GM18867 (cell line): ENCODE data around the gene IGSF11.
"Not testable (repeated sequence)": the region's sequence is repeated elsewhere in the genome, so short reads cannot be mapped to it uniquely, and the experiment has no call there.

Experiments used
- ATAC-seq: cut with Tn5 transposase; IDR thresholded peaks from one replicate; pipeline ENCODE4 v1.9.1; 2021; ENCODE audit warnings: mild to moderate bottlenecking, moderate library complexity; ENCODE audit not compliant: unreplicated experiment

The IGSF11 gene

GRCh38 chr3:118990823-118991560 is 43.7 kb downstream of the IGSF11 start:
- no peak for ATAC-seq

DNA sequence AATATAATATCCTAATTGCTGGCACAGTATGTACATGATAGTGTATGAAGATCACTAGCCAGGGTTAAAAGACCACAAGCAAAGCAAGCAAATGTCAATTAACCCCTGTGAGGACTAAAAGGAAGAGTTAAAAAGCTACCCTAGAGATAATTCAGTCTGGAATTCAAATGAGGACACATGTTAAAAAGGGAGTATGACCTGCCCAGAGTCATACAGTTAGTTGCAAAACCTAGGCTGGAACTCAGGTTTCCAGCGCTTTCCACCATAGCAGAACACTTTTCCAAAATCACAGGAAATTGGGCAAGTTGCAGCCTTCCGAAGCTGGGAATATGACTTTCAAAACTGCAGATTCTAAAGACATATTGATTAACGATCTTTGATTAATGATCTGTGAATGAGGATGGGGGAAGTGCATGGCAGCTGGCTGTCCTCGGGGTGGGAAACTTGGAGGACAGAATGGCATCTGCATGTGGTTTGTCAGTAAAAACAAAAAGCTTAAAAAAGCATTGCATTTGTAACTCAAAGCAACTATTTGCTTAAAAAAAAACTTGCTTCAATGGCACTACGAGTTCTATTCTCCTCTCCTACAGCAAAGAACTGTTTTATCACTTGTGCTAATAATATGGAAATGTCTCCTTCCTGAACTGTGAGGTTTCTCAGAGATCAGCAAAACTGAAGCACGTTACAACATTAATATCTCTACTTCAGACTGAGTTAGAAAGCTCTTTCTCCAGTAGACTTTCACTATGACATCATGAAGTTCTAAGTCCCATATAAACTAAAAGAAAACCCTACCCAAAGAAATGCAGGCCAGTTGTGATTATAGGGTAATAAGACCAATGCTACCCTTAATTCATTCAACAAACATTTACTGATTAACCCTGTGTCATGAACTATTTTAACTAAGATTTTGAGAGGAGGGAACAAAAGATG is 46.2 kb downstream of the IGSF11 start:
- no peak for ATAC-seq

DNA sequence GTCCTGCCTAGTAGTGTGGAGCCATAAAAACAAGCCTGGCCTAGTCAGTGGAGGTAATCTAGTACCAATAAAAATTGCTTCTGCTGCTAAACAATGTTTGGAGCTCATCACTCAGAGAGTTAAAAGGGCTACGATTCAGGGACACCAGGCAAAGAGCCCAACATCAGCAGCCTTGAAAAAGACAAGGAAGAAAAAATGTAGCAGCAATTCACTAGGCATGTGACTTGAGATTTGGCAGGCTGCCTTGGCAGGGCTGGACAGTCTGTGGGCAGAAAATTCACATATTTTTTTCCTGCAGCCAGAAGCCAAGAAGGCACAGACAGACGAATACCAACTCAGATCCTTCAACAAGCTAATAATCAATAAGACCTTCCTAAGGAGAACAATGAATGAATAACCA is 47.2 kb downstream of the IGSF11 start:
- ATAC-seq, result no peak

- no peak for ATAC-seq
Measured at GRCh38 chr3:118986734-118987133, 47.9 kb downstream of the IGSF11 start.

GRCh38 chr3:118984699-118985098 is 49.9 kb downstream of the IGSF11 start:
- no peak for ATAC-seq

- no peak for ATAC-seq
Measured at GRCh38 chr3:118981494-118982134, 53.0 kb downstream of the IGSF11 start.

GRCh38 chr3:118980832-118981231 is 53.8 kb downstream of the IGSF11 start:
- ATAC-seq, result no peak

- ATAC-seq, result no peak
Measured at GRCh38 chr3:118978393-118978758, 56.3 kb downstream of the IGSF11 start.

DNA sequence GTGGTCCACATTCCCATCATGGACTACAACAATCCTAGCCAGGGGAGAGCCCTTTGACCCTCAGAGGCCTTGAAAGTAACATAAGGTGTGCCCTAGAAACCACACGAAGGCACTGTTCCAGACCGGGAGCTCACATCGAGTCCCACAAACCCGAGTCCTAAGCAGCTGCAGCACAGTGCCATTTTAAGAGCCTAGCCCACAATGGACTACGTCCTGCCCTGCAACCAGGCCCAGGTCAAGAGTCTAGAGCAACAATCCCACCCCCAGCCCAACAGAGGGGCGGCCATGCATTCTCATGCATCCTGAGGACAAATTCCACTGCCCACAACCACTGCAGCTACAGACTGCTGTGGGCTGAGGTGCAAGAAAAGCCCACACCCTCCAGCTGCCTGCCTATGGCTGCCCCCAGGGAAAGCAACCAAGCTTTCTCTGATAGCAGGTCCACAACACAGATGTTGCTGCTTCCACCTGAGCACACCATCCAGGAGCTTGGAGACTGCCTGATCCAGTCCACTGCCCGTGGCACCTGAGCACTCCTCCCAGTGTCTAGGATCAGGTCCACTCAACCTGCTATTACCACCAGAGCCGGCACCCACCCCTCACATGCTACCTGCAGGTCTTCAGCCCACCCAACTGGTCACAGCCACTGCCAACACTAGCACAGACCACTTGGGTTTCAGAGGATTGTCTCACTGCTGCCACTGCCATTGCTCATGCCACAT is 56.8 kb downstream of the IGSF11 start:
- ATAC-seq, result no peak

GRCh38 chr3:118977118-118977517 is 57.5 kb downstream of the IGSF11 start:
- no peak for ATAC-seq

DNA sequence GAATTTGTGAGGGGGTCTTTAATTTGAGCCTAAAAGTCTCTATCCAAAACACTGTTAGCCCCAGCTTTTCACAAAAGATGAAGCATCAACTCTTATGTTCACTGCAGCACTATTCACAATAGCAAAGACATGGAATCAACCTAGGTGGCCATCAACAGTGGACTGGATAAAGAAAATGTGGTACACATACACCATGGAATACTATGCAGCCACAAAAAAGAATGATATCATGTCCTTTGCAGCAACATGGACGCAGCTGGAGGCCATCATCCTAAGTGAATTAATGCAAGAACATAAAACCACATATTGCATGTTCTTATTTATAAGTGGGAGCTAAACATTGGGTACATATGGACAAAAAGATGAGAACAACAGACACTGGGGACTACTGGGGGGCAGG is 59.2 kb downstream of the IGSF11 start:
- ATAC-seq, result not testable (repeated sequence)

GRCh38 chr3:118974356-118975097 is 60.1 kb downstream of the IGSF11 start:
- ATAC-seq, result no peak

DNA sequence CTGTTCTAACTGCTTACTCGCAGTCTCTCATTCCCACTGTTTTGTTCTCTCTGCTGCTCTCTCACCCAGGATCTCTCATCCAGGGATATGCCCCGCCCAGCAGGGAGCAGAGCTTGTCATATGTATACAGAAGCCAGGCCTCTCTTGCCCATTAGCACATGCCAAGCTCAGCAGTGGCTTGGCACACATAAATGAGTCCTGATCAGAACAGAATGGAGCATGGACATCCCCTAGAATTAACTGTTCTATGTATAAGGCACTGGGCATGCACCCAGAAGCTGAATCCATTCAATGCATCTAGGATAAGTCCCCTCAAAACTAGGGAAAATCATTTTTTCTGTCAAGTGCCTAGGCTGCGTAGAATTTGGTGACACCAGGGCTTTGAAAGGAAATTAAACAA is 61.6 kb downstream of the IGSF11 start:
- no peak for ATAC-seq

- no peak for ATAC-seq
Measured at GRCh38 chr3:118970819-118971218, 63.8 kb downstream of the IGSF11 start.

- ATAC-seq, result no peak
Measured at GRCh38 chr3:118968640-118969039, 66.0 kb downstream of the IGSF11 start.

DNA sequence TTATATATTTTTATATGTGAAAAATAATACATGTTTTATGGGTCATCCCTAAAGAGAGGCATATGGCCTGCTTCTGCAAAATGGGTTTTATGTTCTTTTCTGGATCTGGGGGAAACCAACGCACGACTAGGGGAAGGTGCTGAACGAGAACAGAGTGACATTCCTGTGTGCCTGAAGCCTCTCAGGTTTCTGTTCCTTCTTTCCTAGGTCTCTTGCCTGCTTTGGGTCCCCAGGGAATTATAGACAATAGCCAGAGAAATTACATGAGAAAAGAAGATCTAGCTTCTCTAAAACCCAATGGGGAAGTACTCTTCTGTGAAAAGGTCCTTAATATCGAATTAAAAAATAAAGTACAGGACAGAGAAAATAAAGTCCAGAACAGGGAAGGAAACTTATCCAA is 66.5 kb downstream of the IGSF11 start:
- no peak for ATAC-seq

GRCh38 chr3:118966700-118967099 is 67.9 kb downstream of the IGSF11 start:
- no peak for ATAC-seq

GRCh38 chr3:118963711-118964110 is 70.9 kb downstream of the IGSF11 start:
- no peak for ATAC-seq

GRCh38 chr3:118960876-118961450 is 73.7 kb downstream of the IGSF11 start:
- no peak for ATAC-seq
